ENCODE data around the gene PRCP.
A peak's percentile ranks its signal among the peaks of the same experiment; 100 is the strongest.
"Not testable (repeated sequence)": the region's sequence is repeated elsewhere in the genome, so short reads cannot be mapped to it uniquely, and the experiment has no call there.

Gene PRCP

GRCh38 chr11:82900277-82901164 is at the start of gene PRCP:
Gene PRCP, minus strand, starts transcription at chr11:82900430. Its CDS starts 28 bp downstream, at chr11:82900402.
- DNase-seq, result peak; percentile 82

- DNase-seq, result no peak
Measured at GRCh38 chr11:82949352-82949751, 49.1 kb upstream of the PRCP start.

GRCh38 chr11:82945682-82946081 is 45.5 kb upstream of the PRCP start:
- DNase-seq, result no peak

GRCh38 chr11:82945041-82945440 is 44.8 kb upstream of the PRCP start:
- not testable (repeated sequence) for DNase-seq

- DNase-seq, result no peak
Measured at GRCh38 chr11:82944198-82944597, 44.0 kb upstream of the PRCP start.

GRCh38 chr11:82943430-82943829 is 43.2 kb upstream of the PRCP start:
- not testable (repeated sequence) for DNase-seq

GRCh38 chr11:82942376-82942775 is 42.1 kb upstream of the PRCP start:
- DNase-seq, result no peak

GRCh38 chr11:82939456-82939855 is 39.2 kb upstream of the PRCP start:
- no peak for DNase-seq

- no peak for DNase-seq
Measured at GRCh38 chr11:82937554-82937953, 37.3 kb upstream of the PRCP start.

- DNase-seq, result no peak
Measured at GRCh38 chr11:82936261-82936660, 36.0 kb upstream of the PRCP start.

- DNase-seq, result no peak
Measured at GRCh38 chr11:82932564-82932963, 32.3 kb upstream of the PRCP start.

- no peak for DNase-seq
Measured at GRCh38 chr11:82930734-82931133, 30.5 kb upstream of the PRCP start.

- DNase-seq, result no peak
Measured at GRCh38 chr11:82930229-82930628, 30.0 kb upstream of the PRCP start.

GRCh38 chr11:82929121-82929520 is 28.9 kb upstream of the PRCP start:
- DNase-seq, result no peak

- DNase-seq, result peak; percentile 10
Measured at GRCh38 chr11:82927264-82927880, 27.1 kb upstream of the PRCP start.

GRCh38 chr11:82924522-82925224 is 24.4 kb upstream of the PRCP start:
- DNase-seq, result no peak

GRCh38 chr11:82922396-82923173 is 22.4 kb upstream of the PRCP start:
- not testable (repeated sequence) for DNase-seq

- DNase-seq, result not testable (repeated sequence)
Measured at GRCh38 chr11:82920227-82920626, 20.0 kb upstream of the PRCP start.

- not testable (repeated sequence) for DNase-seq
Measured at GRCh38 chr11:82919786-82920185, 19.6 kb upstream of the PRCP start.

- no peak for DNase-seq
Measured at GRCh38 chr11:82909015-82909640, 8.9 kb upstream of the PRCP start.

GRCh38 chr11:82908311-82908710 is 8.1 kb upstream of the PRCP start:
- DNase-seq, result no peak

- DNase-seq, result no peak
Measured at GRCh38 chr11:82907371-82907770, 7.1 kb upstream of the PRCP start.

Measured in NCI-H2029 (cell line).